BJ (cell line): ENCODE results near the gene RETREG1. TPM values are rescaled to one million over a fixed set of nuclear protein-coding genes. Genes with fewer than 3 reads are reported as not detected.
"Not testable (repeated sequence)": the region's sequence is repeated elsewhere in the genome, so short reads cannot be mapped to it uniquely, and the experiment has no call there.

Experiments used
- CTCF ChIA-PET: fragments of 350-600 bp; formaldehyde crosslinking; extraction: SDS; loops from one replicate; lab custom pipeline; 2021; ENCODE audit warnings: antibody characterized with exemption, inconsistent platforms; lab: Yijun Ruan, JAX
- POLR2A ChIA-PET: fragments of 300-600 bp; sonication (Branson Sonifier 250); formaldehyde crosslinking; extraction: SDS; loops from one replicate; lab custom pipeline; 2021; ENCODE audit warnings: antibody characterized with exemption; lab: Charles Lee
- DNase-seq: peaks from one replicate; pipeline ENCODE4 v3.0.0-alpha.2; 2011; ENCODE audit warnings: low read depth
- H3K27me3 ChIP-seq: 2 replicates; pipeline ENCODE4 v1.6.0; 2011; ENCODE audit warnings: low read length; ENCODE audit not compliant: control insufficient read depth, insufficient read depth
- H3K36me3 ChIP-seq: 2 replicates; pipeline ENCODE4 v1.5.1; 2011; ENCODE audit warnings: low read length; ENCODE audit not compliant: control insufficient read depth, insufficient read depth
- H3K4me3 ChIP-seq: 2 replicates; pipeline ENCODE4 v1.5.1; 2011; ENCODE audit warnings: low read depth, mild to moderate bottlenecking, control low read depth, low read length
- CTCF ChIP-seq: IDR thresholded peaks from 2 replicates; pipeline ENCODE4 v1.5.1; 2011; ENCODE audit warnings: low read depth, mild to moderate bottlenecking, control low read depth, inconsistent platforms, low read length, moderate library complexity; ENCODE audit not compliant: insufficient read depth
- polyA plus RNA-seq: library from polyadenylated mRNA; depleted of rRNA; stranded (reverse); fragments of >200 nt; gene quantifications from 2 replicates; pipeline ENCODE4 v1.2.3, GENCODE V29; 2011

The RETREG1 gene
- polyA plus RNA-seq, 1 experiment = 0.04 TPM

- ChIA-PET POLR2A (no interaction called here), CTCF (interaction anchor here (0.9 to 15.1 kb wide), 6 partner anchors 8 to 89 kb away, joined by 3 to 166 read pairs (median 3); no protein-coding TSS in a partner anchor)
- Histone ChIP-seq H3K27me3 (peaks cover 1% of the 10 kb centered on the region; the same call in 1 of the 2 replicates), H3K4me3 (no peak overlapping the region), H3K36me3 (no peaks in the 10 kb centered on the region)
- no peak for DNase-seq
- no peak for TF ChIP-seq CTCF
These were observed 72.0 kb downstream of the RETREG1 start for GRCh38 chr5:16544607-16545374.

GRCh38 chr5:16543206-16543605, 73.6 kb downstream of the RETREG1 start:
- POLR2A ChIA-PET, H3K27me3 ChIP-seq, H3K4me3 ChIP-seq, H3K36me3 ChIP-seq, DNase-seq: not testable (repeated sequence)
- CTCF ChIA-PET = interaction anchor here (0.7 to 15.1 kb wide), 3 partner anchors 9 to 648 kb away, joined by 3 to 166 read pairs (median 11); no protein-coding TSS in a partner anchor

- ChIA-PET POLR2A (no interaction called here), CTCF (interaction anchor here (2.3 to 15.1 kb wide), 2 partner anchors 10 to 52 kb away, joined by 11 to 166 read pairs; no protein-coding TSS in a partner anchor)
- H3K4me3 ChIP-seq = no peak overlapping the region
- H3K36me3 ChIP-seq = no peaks in the 10 kb centered on the region
- no peaks in the 10 kb centered on the region for H3K27me3 ChIP-seq
- no peak for DNase-seq
- TF ChIP-seq CTCF = no peak
These were observed 74.6 kb downstream of the RETREG1 start for GRCh38 chr5:16542236-16542635.

GRCh38 chr5:16541592-16541991, 75.2 kb downstream of the RETREG1 start:
- H3K4me3 ChIP-seq = not testable (repeated sequence)
- CTCF ChIA-PET = interaction anchor here (2.3 to 15.1 kb wide), 2 partner anchors 11 to 52 kb away, joined by 11 to 166 read pairs; no protein-coding TSS in a partner anchor

DNA sequence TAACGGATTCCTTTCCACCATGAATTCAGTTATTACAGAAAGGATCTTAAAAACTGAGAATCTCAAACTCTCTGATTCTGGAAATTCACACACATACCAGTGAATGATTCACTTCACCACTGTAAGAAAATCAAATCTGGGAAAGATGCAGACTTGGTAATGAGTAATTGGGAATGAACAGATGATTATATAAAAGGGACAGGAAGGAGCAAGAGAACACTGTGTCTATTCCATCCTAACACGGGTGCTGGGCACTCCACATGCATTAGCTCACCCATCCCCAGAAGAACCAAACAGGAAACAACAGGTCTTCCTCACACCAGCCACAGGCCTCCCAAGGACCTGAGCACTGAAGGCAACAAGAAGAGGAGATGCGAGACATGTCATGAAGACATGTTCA, 76.4 kb downstream of the RETREG1 start:
- CTCF ChIA-PET = interaction anchor here (7.0 kb wide), 1 partner anchor 11 kb away, joined by 56 read pairs; no protein-coding TSS in a partner anchor
- Histone ChIP-seq H3K27me3 (no peaks in the 10 kb centered on the region; the same call in 1 of the 2 replicates), H3K36me3 (no peaks in the 10 kb centered on the region), H3K4me3 (no peak overlapping the region)
- TF ChIP-seq CTCF = no peak
- POLR2A ChIA-PET = no interaction called here
- peak; percentile 67 for DNase-seq

More at GRCh38 chr5:16541592-16541991, 75.2 kb downstream of the RETREG1 start:
- H3K36me3 ChIP-seq, DNase-seq, H3K27me3 ChIP-seq, POLR2A ChIA-PET: not testable (repeated sequence)

GRCh38 chr5:16539169-16539666, 77.6 kb downstream of the RETREG1 start:
- Histone ChIP-seq H3K27me3 (no peaks in the 10 kb centered on the region; the same call in 1 of the 2 replicates), H3K36me3 (no peaks in the 10 kb centered on the region), H3K4me3 (no peak overlapping the region)
- CTCF ChIA-PET = interaction anchor here (0.7 to 7.0 kb wide), 3 partner anchors 12 to 651 kb away, joined by 3 to 56 read pairs (median 3); no protein-coding TSS in a partner anchor
- no peak for TF ChIP-seq CTCF
- peak; percentile 78 for DNase-seq
- POLR2A ChIA-PET = no interaction called here
